Measurements from ENCODE around the gene BCAS3.

GRCh38 chr17:60695960-60696359 lies 18.3 kb downstream of the BCAS3 start:
- TF ChIP-seq CTCF (IDR thresholded peaks at IDR 0.05): no peak
- no peak for TF ChIP-seq EP300 (IDR thresholded peaks at IDR 0.05; ENCODE audit: low read depth)
- TF ChIP-seq POLR2A (IDR thresholded peaks at IDR 0.05): no peak

Data from transverse colon (tissue), 3 donors.